ENCODE data around the gene FLOT2.
"Not testable (repeated sequence)": the region's sequence is repeated elsewhere in the genome, so short reads cannot be mapped to it uniquely, and the experiment has no call there.

The FLOT2 gene

DNA sequence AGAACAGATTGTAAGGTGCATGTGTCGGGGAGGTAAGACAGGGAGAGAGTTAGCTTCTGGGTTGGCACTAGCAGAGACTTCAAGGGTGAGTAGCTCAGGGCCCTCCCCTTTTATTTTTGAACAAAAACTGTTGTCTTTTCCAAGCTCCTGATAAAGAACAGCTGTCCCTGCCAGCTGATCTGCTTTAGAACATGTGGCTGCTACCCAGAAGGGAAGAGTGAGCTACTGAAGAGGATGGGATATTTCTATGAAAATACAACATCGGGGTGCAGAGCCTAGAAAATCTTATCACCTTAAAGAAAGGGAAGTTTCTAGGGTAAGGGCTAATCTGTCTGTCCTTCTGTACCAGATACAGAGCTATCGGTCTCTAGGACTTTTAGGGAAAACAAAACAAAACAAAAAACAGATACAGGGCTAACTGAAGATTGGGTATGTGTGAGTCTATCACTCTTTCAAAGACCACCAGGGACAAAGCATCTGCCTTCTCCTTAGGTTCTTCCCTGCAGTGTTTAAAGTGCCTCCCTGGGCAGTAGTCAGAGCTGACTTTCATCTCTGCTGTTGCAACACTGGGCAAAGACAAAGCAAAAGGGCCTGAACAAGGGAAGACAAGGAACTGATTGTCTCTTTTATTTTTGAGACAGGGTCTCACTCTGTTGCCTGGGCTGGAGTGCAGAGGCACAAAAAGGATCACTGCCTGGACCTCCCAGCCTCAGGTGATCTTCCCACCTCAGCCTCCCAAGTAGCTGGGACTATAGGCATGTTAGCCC lies 10.4 kb upstream of the FLOT2 start:
- Mint-ChIP-seq H3K9me3 (no peaks in the 10 kb centered on the region), H3K4me3 (no peak overlapping the region), H3K27me3 (ENCODE audit: low read depth, poor library complexity) (peaks cover 3% of the 10 kb centered on the region), H3K36me3 (ENCODE audit: low read depth) (peaks cover 36% of the 10 kb centered on the region), H3K4me1 (peaks cover 20% of the 10 kb centered on the region), H3K27ac (no peak overlapping the region)
- no peak for DNase-seq
- TF ChIP-seq CTCF (IDR thresholded peaks at IDR 0.05) = no peak

DNA sequence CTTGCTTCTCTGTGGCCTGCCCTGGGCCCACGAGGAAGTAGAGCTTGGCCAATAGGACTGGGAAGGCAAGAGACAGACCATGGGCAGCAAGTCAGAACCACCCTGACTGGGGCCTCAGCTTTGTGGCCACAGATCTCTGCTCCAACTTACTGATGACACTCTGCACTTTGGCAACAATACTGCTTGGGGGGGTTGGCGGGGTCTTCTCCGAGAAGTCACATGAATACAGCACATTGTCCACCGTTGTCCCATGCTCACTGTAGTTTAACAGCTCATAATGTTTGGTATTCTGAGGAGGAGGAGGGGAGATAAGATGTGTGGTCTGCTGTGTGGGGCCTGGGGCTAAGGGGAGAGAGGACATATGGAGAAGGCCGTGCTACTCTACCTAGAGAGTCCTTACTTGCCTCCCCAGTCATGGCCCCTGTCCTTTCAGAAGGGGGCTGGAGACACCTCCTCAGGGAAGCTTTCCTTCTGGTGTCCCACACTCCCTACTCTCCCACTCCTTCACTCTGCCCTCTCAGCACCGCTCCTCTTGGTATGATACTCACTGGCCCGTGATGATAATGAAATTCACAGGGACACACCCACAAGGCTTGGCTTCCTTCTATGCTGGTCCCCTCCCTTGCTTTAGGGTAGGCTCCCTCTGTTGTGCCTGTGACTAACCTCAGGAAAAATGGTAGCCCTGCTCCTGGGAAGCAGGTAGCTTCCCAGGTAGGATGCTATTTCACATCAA lies 9.3 kb upstream of the FLOT2 start:
- H3K4me1 Mint-ChIP-seq = peaks cover 25% of the 10 kb centered on the region
- H3K4me3 Mint-ChIP-seq = no peak overlapping the region
- peaks cover 4% of the 10 kb centered on the region for H3K27me3 Mint-ChIP-seq (ENCODE audit: low read depth, poor library complexity)
- TF ChIP-seq CTCF (IDR thresholded peaks at IDR 0.05) = no peak
- H3K27ac Mint-ChIP-seq = no peak overlapping the region
- peaks cover 30% of the 10 kb centered on the region for H3K36me3 Mint-ChIP-seq (ENCODE audit: low read depth)
- H3K9me3 Mint-ChIP-seq = no peaks in the 10 kb centered on the region
- DNase-seq = no peak

- Mint-ChIP-seq H3K27me3 (ENCODE audit: low read depth, poor library complexity) (peaks cover 7% of the 10 kb centered on the region), H3K36me3 (ENCODE audit: low read depth) (peaks cover 31% of the 10 kb centered on the region), H3K4me3 (no peak overlapping the region), H3K27ac (no peak overlapping the region), H3K4me1 (peaks cover 31% of the 10 kb centered on the region), H3K9me3 (no peaks in the 10 kb centered on the region)
- DNase-seq = no peak
- TF ChIP-seq CTCF (IDR thresholded peaks at IDR 0.05) = no peak
Measured at GRCh38 chr17:28906276-28906675, 8.7 kb upstream of the FLOT2 start.

- H3K9me3 Mint-ChIP-seq = no peaks in the 10 kb centered on the region
- H3K27ac Mint-ChIP-seq = peak overlapping the region; percentile 95
- no peak for TF ChIP-seq CTCF (IDR thresholded peaks at IDR 0.05)
- no peak overlapping the region for H3K4me3 Mint-ChIP-seq
- peaks cover 37% of the 10 kb centered on the region for H3K4me1 Mint-ChIP-seq
- H3K36me3 Mint-ChIP-seq (ENCODE audit: low read depth) = peaks cover 27% of the 10 kb centered on the region
- H3K27me3 Mint-ChIP-seq (ENCODE audit: low read depth, poor library complexity) = peaks cover 7% of the 10 kb centered on the region
- no peak for DNase-seq
Measured at GRCh38 chr17:28904800-28905199, 7.3 kb upstream of the FLOT2 start.

DNA sequence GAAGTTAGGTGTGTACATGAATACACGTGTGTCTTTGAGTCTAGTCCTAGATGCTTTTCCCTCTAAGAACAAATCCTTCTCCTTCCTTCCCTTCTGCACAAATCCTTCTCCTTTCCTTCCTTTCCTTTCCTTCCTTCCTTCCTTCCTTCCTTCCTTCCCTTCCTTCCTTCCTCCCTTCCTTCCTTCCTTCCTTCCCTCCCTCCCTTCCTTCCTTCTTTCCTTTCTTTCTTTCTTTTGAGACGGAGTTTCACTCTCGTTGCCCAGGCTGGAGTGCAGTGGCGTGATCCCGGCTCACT lies 6.0 kb upstream of the FLOT2 start:
- H3K9me3 Mint-ChIP-seq; DNase-seq; H3K27ac Mint-ChIP-seq; H3K27me3 Mint-ChIP-seq (ENCODE audit: low read depth, poor library complexity): not testable (repeated sequence)
- peaks cover 37% of the 10 kb centered on the region for H3K4me1 Mint-ChIP-seq
- H3K36me3 Mint-ChIP-seq (ENCODE audit: low read depth) = peaks cover 26% of the 10 kb centered on the region
- H3K4me3 Mint-ChIP-seq = peak overlapping the region; percentile 73

GRCh38 chr17:28902819-28903545 lies 5.4 kb upstream of the FLOT2 start, which contains the start of gene DHRS13:
Gene DHRS13, minus strand, starts transcription at chr17:28903079. Its CDS starts 135 bp downstream, at chr17:28902944.
- TF ChIP-seq CTCF (IDR thresholded peaks at IDR 0.05) = peak; percentile 89
- H3K4me3 Mint-ChIP-seq = peak within 1 kb of the TSS; percentile 86
- peaks cover 26% of the 10 kb centered on the region for H3K36me3 Mint-ChIP-seq (ENCODE audit: low read depth)
- peak within 1 kb of the TSS; percentile 89 for H3K27ac Mint-ChIP-seq
- DNase-seq = peak; percentile 94
- H3K9me3 Mint-ChIP-seq = no peaks in the 10 kb centered on the region
- H3K4me1 Mint-ChIP-seq = peaks cover 39% of the 10 kb centered on the region
- H3K27me3 Mint-ChIP-seq (ENCODE audit: low read depth, poor library complexity) = peaks cover 7% of the 10 kb centered on the region

Measured in nephron progenitor cell (in vitro differentiated cells).